GM12865 (cell line): Measurements from ENCODE around the gene DLG2.
A peak's percentile ranks its signal among the peaks of the same experiment; 100 is the strongest.

Experiments used
- DNase-seq: peaks from one replicate; pipeline ENCODE4 v3.0.0; 2010; ENCODE audit warnings: low read depth
- H3K4me3 ChIP-seq: 2 replicates; pipeline ENCODE4 v1.5.1; 2011; ENCODE audit warnings: mild to moderate bottlenecking, low read depth, low read length, control low read depth
- CTCF ChIP-seq: IDR thresholded peaks from 2 replicates; pipeline ENCODE4 v1.5.1; 2011; ENCODE audit warnings: low read length, control low read depth, low read depth, inconsistent platforms; ENCODE audit not compliant: insufficient read depth; ENCODE audit errors: missing control alignments

DLG2 gene

GRCh38 chr11:84398017-84398626, 1229.0 kb downstream of the DLG2 start:
- H3K4me3 ChIP-seq, result no peak overlapping the region
- DNase-seq, result peak; percentile 18

GRCh38 chr11:84396521-84396920, 1230.6 kb downstream of the DLG2 start:
- DNase-seq, result no peak
- no peak for TF ChIP-seq CTCF
- H3K4me3 ChIP-seq, result no peak overlapping the region

More at GRCh38 chr11:84398017-84398626, 1229.0 kb downstream of the DLG2 start:
- TF ChIP-seq CTCF, result peak; percentile 16

- no peak for DNase-seq
- no peak overlapping the region for H3K4me3 ChIP-seq
- TF ChIP-seq CTCF, result no peak
These were observed 1236.6 kb downstream of the DLG2 start for GRCh38 chr11:84390441-84391078.

GRCh38 chr11:84389696-84390095, 1237.4 kb downstream of the DLG2 start:
- H3K4me3 ChIP-seq, result no peak overlapping the region
- no peak for TF ChIP-seq CTCF
- DNase-seq, result no peak

GRCh38 chr11:84384731-84385130, 1242.4 kb downstream of the DLG2 start:
- peak; percentile 82 for TF ChIP-seq CTCF
- peak; percentile 47 for DNase-seq
- H3K4me3 ChIP-seq, result no peak overlapping the region

- H3K4me3 ChIP-seq, result no peak overlapping the region
- no peak for TF ChIP-seq CTCF
- DNase-seq, result no peak
These were observed 1243.6 kb downstream of the DLG2 start for GRCh38 chr11:84383576-84383975.

- TF ChIP-seq CTCF, result no peak
- no peak overlapping the region for H3K4me3 ChIP-seq
- no peak for DNase-seq
These were observed 1245.5 kb downstream of the DLG2 start for GRCh38 chr11:84381666-84382065.
